Thymus (tissue), 11 donors: ENCODE measurements around the gene RNF114. TPM values are rescaled to one million over a fixed set of nuclear protein-coding genes. Genes with fewer than 3 reads are reported as not detected.

ENCODE experiments used
- DNase-seq, 9 donors: peaks; one replicate each; pipeline ENCODE4 v3.0.0-alpha.2; 2013; ENCODE audit warnings: low spot score in 9 of 9, low read depth in 6 of 9, missing footprints in 1 of 9
- H3K27ac ChIP-seq, 2 donors: one replicate each; pipeline ENCODE4 v1.5.1; 2013; ENCODE audit warnings: control low read depth in 1 of 2, low read depth in 1 of 2, low read length in 1 of 2, mild to moderate bottlenecking in 1 of 2, moderate library complexity in 1 of 2
- H3K27me3 ChIP-seq, 2 donors: one replicate each; pipeline ENCODE4 v1.5.1; 2013; ENCODE audit warnings: low read length in 1 of 2; ENCODE audit not compliant: control insufficient read depth in 2 of 2, insufficient read depth in 1 of 2
- H3K36me3 ChIP-seq, 2 donors: one replicate each; pipeline ENCODE4 v1.5.1; 2013; ENCODE audit warnings: low read length in 1 of 2, mild to moderate bottlenecking in 1 of 2, moderate library complexity in 1 of 2; ENCODE audit not compliant: control insufficient read depth in 2 of 2, insufficient read depth in 2 of 2
- H3K4me1 ChIP-seq, 2 donors: one replicate each; pipeline ENCODE4 v1.5.1; 2013; ENCODE audit warnings: low read length in 2 of 2; ENCODE audit not compliant: control insufficient read depth in 2 of 2, insufficient read depth in 2 of 2
- H3K4me3 ChIP-seq, 2 donors: one replicate each; pipeline ENCODE4 v1.5.1; 2013; ENCODE audit warnings: low read length in 2 of 2, control low read depth in 1 of 2, mild to moderate bottlenecking in 1 of 2
- H3K9me3 ChIP-seq, 2 donors: one replicate each; pipeline ENCODE4 v1.5.1; 2013; ENCODE audit warnings: low read length in 1 of 2, mild to moderate bottlenecking in 1 of 2; ENCODE audit not compliant: control insufficient read depth in 2 of 2, insufficient read depth in 1 of 2
- WGBS: extraction: QIAGEN DNeasy Blood & Tissue Kit; methylation state at CpG from one replicate; pipeline ENCODE4 v1.1.7; 2013; 5-methylcytosine and 5-hydroxymethylcytosine counted together
- polyA plus RNA-seq: library from polyadenylated mRNA; stranded (reverse); fragments of 200-250 nt; gene quantifications from one replicate; pipeline ENCODE4 v1.2.3, GENCODE V29; 2013
- total RNA-seq: library from RNA; stranded (reverse); fragments of 120-200 nt; gene quantifications from one replicate; pipeline ENCODE4 v1.2.4, GENCODE V29; 2013
- donor health status: healthy.

Gene RNF114
- total and polyA plus RNA-seq, 2 donors: 40.8 to 60.8 TPM

DNA sequence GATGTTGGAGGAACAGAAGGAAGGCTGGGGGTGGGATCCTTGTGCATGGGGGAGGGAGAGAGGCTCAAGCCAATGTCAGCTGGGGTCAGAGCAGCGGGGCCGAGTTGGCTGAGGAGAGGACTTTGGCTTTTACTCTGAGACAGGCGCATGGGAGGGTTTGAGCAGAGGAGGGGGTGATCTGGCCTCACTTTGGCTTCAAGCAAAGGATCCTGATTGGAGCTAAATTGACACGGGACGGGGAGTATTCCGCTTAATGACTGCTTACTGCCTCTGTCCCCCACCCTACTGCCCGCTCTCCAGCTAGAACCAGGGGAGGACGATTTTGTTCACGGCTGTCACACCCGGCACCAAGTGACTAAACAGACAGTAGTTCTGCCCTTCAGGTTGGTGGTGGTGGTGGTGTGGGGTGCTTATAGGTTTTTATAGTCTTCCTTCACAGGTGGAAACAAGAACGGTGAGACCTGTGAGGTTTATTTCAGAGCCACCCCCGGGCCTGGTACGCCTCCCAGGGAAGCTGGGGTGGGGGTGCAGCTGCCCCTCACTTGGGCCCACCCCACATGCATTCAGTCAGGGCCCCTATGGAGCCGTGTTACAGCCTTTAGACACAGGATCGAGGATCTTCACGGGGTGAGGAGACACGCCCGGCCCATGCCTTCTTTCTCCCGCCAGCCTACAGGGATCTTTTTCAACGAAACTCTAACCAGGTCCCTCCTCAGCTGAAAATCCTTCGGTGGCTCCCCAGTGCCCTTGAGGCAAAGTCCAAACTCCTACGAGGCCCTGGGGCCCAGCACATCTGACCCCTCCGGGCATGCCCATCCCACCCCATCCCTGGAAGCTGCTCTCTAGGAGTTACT lies 45.2 kb downstream of the RNF114 start:
- Histone ChIP-seq H3K27ac (no peak overlapping the region), H3K27me3 (peaks cover 4 to 34% of the 10 kb centered on the region in 2 donors), H3K4me3 (no peak overlapping the region), H3K36me3 (no peaks in the 10 kb centered on the region), H3K4me1 (peaks cover 15 to 26% of the 10 kb centered on the region in 2 donors), H3K9me3 (no peaks in the 10 kb centered on the region)
- 94% methylated on average over 23 of the region's 23 CpGs for WGBS
- no peak for DNase-seq

DNA sequence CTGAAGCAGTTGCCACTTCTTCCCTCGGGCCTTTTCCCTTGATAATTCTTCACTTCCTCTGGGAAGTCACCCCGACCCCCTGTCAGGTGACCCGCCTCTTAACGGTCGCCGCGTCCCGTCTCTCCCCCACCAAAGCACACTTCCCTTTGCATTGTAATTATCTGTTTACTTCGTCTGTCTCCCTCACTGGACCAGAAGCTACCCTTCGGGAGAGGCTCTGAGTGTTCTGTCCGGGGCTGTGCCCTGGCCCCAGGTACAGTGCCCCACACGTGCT lies 45.8 kb downstream of the RNF114 start:
- peaks cover 4 to 34% of the 10 kb centered on the region in 2 donors for H3K27me3 ChIP-seq
- H3K4me1 ChIP-seq: peaks cover 15 to 26% of the 10 kb centered on the region in 2 donors
- no peak for DNase-seq
- peak overlapping the region in 1 of 2 donors; percentile 40 for H3K4me3 ChIP-seq
- no peaks in the 10 kb centered on the region for H3K9me3 ChIP-seq
- H3K27ac ChIP-seq: no peak overlapping the region
- no peaks in the 10 kb centered on the region for H3K36me3 ChIP-seq
- 19% methylated on average over 12 of the region's 12 CpGs for WGBS

DNA sequence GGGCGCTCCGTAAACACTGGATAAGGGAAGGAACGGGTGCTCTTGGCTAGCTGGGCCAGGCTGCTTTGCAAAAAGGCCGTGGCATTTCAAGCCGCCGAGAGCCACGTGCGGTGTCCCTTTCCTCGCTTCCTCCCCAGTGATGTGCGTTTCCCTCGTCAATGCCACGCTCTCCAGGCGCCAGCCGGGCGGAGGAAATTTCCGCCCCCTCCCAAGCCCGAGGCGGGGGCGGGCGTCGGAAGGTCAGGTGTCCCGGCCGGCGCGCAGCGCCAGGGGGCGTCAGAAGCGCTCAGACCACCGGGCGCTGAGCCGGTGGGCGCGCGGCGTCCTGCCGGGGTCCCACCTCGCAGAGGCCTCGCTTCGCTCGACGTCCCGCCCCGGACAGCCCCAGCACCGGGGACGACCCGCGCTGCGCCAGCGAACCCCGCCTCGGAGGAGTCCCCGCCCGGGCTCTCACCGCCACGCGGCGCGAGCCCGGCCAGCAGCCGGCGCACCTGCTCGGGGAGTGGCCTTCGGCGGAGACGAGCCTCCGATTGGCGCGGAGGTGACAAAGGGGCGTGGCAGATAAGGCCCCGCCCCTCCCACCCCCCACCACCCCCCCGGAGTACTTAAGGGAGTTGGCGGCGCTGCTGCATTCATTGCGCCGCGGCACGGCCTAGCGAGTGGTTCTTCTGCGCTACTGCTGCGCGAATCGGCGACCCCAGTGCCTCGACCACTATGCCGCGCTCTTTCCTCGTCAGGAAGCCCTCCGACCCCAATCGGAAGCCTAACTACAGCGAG lies 46.3 kb downstream of the RNF114 start, which contains the start of gene SNAI1:
Gene SNAI1 (plus strand): TSS at position 635 of the 777 bp plus-strand sequence. CDS start 80 bp downstream, at position 715.
- peak; percentile 44 to 93 (median 73) for DNase-seq
- Histone ChIP-seq H3K27ac (no peak within 1 kb of the TSS), H3K4me1 (peaks cover 15 to 26% of the 10 kb centered on the region in 2 donors), H3K4me3 (peak within 1 kb of the TSS; percentile 37 to 40), H3K36me3 (no peaks in the 10 kb centered on the region), H3K27me3 (peaks cover 4 to 34% of the 10 kb centered on the region in 2 donors), H3K9me3 (no peaks in the 10 kb centered on the region)
- 2% methylated on average over 90 of the region's 90 CpGs for WGBS

DNA sequence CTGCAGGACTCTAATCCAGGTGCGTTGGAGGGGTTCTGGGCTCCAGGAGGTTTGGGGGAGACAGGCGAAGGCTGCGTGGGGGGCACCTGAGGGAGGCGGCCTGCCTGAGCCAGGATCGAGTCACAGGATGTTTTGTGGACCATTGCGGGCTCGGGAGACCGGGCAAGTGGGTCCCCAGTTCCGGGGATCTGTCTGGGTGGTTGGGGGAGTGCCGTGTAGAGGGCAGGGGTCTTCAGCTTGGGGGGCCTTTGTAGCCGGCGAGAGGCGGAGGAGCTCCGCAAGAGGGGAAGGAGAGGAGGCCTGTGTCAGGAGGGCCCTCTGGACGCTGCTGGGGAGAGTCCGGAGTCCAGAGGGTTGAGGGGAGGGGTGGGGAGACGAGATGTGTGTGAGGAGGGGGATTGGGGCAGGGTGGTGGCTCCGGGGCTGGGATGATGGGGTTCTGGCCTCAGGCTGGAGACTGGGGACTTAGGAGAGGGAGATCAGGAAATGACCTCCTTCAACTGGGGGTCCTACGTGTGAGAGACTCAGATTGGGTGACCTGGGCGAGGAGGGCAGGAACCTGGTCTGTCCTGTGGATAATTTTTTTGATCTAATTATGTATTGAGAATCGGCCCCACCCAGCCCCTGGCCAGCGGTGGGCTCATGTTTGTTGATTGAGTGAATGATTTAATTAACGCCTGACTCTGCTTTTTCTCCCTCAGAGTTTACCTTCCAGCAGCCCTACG lies 47.1 kb downstream of the RNF114 start:
- Histone ChIP-seq H3K36me3 (no peaks in the 10 kb centered on the region), H3K4me1 (peaks cover 15 to 26% of the 10 kb centered on the region in 2 donors), H3K9me3 (no peaks in the 10 kb centered on the region), H3K27me3 (peaks cover 2 to 34% of the 10 kb centered on the region in 2 donors), H3K27ac (no peak overlapping the region), H3K4me3 (peak overlapping the region; percentile 26 to 37)
- no peak for DNase-seq
- WGBS: 37% methylated on average over 24 of the region's 24 CpGs

DNA sequence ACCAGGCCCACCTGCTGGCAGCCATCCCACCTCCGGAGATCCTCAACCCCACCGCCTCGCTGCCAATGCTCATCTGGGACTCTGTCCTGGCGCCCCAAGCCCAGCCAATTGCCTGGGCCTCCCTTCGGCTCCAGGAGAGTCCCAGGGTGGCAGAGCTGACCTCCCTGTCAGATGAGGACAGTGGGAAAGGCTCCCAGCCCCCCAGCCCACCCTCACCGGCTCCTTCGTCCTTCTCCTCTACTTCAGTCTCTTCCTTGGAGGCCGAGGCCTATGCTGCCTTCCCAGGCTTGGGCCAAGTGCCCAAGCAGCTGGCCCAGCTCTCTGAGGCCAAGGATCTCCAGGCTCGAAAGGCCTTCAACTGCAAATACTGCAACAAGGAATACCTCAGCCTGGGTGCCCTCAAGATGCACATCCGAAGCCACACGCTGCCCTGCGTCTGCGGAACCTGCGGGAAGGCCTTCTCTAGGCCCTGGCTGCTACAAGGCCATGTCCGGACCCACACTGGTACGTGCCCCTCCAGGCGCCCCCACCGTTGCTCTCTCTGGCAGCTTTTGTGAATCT lies 47.7 kb downstream of the RNF114 start:
- H3K36me3 ChIP-seq: no peaks in the 10 kb centered on the region
- no peaks in the 10 kb centered on the region for H3K9me3 ChIP-seq
- DNase-seq: no peak
- H3K4me3 ChIP-seq: no peak overlapping the region
- 93% methylated on average over 18 of the region's 18 CpGs for WGBS
- H3K4me1 ChIP-seq: peaks cover 15 to 26% of the 10 kb centered on the region in 2 donors
- peaks cover 2 to 34% of the 10 kb centered on the region in 2 donors for H3K27me3 ChIP-seq
- no peak overlapping the region for H3K27ac ChIP-seq

DNA sequence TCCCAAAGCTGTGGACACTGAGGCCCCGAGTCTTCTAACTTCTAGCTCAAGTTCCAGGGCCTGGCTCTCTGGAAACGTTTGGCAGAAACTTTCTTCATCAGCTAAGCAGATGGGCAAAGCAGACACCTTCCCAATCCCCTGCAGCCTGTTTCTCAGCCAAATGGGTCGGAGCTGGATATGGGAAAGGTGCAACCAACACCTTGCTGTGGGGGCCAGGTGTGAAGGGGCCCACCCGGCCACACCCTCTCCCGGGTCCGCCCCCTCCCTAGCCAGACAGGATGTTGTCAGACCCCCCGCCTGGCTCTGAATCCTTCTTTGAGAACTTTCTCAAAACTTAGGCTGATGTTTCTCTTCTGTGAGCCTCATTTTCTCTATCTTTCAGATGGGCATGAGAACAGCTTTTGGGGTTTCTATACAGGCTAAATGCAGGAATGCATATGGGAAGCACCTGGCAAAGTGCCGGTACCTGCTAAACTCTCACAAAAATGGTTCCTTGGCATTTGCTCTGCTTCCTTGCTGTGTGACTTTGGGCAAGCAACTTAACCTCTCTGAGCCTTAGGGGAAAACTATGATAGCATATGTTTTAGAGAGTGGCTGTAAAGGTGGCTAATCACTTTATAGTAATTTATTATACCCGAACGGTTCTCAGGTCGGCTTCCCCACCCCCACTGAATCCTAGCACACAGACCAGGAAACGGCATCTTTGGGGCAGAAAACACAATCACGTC lies 48.4 kb downstream of the RNF114 start:
- Histone ChIP-seq H3K27me3 (peaks cover 2 to 29% of the 10 kb centered on the region in 2 donors), H3K4me3 (no peak overlapping the region), H3K27ac (no peak overlapping the region), H3K36me3 (no peaks in the 10 kb centered on the region), H3K9me3 (no peaks in the 10 kb centered on the region), H3K4me1 (peaks cover 10 to 26% of the 10 kb centered on the region in 2 donors)
- 92% methylated on average over 13 of the region's 13 CpGs for WGBS
- DNase-seq: no peak

DNA sequence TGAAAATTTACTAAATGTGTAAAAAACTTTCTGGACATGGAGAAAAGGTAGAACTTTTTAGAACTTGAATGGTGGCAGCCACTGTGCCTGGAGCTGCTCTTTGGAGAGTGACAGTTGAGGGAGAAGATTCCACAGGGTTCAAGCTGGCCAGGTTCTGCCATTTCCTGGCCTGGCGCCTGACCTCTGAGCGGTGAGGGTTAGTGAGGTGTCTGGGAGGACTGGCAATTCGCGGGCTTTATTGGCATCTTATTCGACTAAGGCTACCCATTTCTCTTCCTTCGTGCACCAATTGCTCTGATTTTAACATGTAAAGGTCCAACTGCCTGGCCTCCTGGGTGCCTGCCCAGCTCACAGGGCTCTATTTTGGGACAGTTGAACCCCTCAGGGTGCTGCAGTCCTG lies 49.0 kb downstream of the RNF114 start:
- 88% methylated on average over 6 of the region's 6 CpGs for WGBS
- Histone ChIP-seq H3K4me1 (peaks cover 10 to 28% of the 10 kb centered on the region in 2 donors), H3K27ac (no peak overlapping the region), H3K4me3 (no peak overlapping the region), H3K27me3 (peaks cover 2 to 28% of the 10 kb centered on the region in 2 donors), H3K9me3 (no peaks in the 10 kb centered on the region), H3K36me3 (no peaks in the 10 kb centered on the region)
- no peak for DNase-seq

DNA sequence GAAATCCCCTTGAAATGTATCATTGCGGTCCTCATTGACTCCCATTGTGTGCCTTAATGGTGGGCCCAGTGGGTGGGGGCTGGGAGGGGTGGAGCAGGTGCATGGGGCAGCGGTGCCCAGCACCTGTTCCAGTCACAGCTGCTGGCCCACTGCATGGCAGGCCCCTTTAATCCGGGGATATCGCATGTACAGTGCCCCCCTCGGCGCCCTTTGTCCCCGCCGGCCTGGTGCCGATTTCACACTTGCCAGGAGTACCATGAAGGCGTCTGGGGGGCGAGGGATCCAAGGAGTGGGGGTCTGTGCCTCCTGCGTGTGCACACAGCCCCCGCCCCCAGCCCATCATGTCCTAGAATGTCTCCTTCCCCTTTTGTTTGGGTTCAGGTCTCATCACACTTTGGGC lies 49.4 kb downstream of the RNF114 start:
- no peaks in the 10 kb centered on the region for H3K9me3 ChIP-seq
- DNase-seq: no peak
- H3K27ac ChIP-seq: no peak overlapping the region
- H3K27me3 ChIP-seq: peaks cover 2 to 28% of the 10 kb centered on the region in 2 donors
- 94% methylated on average over 13 of the region's 13 CpGs for WGBS
- H3K4me3 ChIP-seq: no peak overlapping the region
- H3K36me3 ChIP-seq: no peaks in the 10 kb centered on the region
- peaks cover 10 to 28% of the 10 kb centered on the region in 2 donors for H3K4me1 ChIP-seq
